NT2/D1 (cell line): ENCODE data around the gene XCL1.

Source experiments
- YY1 ChIP-seq: IDR thresholded peaks from 2 replicates; pipeline ENCODE4 v1.6.1; 2011; ENCODE audit not compliant: insufficient read length, insufficient read depth
- ZNF274 ChIP-seq: IDR thresholded peaks from 2 replicates; pipeline ENCODE4 v1.6.1; 2011; ENCODE audit warnings: mild to moderate bottlenecking, low read depth, low read length

DNA sequence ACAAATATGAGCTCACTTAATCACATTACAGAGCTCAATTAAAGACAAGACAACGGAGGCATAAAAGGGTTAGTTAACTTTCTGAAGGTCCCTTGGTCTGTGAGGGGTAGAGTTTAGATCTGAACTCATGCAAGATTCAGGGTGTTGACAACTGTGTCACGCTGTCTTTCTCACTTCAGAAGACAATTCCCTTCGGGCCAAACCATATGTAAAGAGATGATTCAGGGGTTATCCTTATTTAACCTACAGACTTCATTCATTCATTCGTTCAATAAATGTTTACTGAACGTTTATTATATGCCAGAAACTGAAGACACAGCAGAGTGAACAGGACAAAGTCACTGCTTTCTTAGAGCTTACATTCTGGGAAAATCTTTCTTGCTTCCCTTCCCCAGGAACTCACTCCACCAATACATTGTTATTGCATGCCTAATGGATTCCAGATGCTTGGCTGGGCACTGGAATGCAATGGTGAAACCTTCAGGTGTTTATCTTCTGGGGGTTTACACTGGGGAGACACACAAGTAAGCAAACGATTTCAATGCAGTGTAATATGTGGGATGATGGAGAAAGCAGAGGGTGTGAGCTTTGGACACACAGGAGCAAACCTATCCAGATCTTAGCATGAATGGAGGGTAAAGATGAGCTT lies 6.4 kb downstream of the XCL1 start:
- no peak for TF ChIP-seq YY1
- no peak for TF ChIP-seq ZNF274
